ENCODE measurements around the gene SSBP3.

DNA sequence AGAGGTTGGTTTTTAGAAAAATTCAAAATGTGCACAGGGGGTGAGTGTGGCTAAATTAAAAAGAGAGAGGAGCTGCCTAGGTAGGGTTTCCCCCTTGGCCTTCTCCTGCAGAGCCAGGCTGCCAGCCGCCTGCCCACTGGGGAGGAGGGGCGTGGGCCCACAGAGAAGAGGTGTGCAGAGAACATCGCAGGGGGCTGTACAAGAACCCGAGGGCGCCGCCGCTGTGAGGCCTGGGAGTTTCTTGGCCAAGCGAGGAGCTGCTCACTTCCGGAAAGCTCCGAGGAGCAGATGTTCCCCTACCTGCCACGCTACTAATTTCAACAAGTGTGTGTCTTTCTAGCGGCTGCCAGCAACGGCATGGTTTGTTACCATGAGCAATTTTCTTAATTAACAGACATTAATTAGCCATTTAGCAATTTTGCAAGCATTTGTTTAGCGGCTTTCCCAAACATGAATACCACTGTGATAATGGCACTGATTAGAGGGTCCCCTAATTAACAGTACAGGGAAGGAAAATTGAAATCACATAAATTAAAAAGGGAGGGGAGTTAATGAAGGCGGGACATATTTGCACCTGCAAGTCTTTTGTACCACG, 146.6 kb downstream of the SSBP3 start:
- TF ChIP-seq POLR2A (IDR thresholded peaks at IDR 0.05; ENCODE audit: low read depth, low read length): no peak
- TF ChIP-seq POLR2AphosphoS5 (IDR thresholded peaks at IDR 0.05; ENCODE audit: low read depth, low read length): no peak
- TF ChIP-seq SPI1 (IDR thresholded peaks at IDR 0.05; ENCODE audit: low read depth, low read length): no peak
- no peak for TF ChIP-seq TAF1 (IDR thresholded peaks at IDR 0.05; ENCODE audit: low read depth, low read length)
